Neuron (in vitro differentiated cells): ENCODE data around the gene CFAP97D1.
A peak's percentile ranks its signal among the peaks of the same experiment; 100 is the strongest.

ENCODE experiments used
- H2AFZ ChIP-seq: one replicate; pipeline ENCODE4 v1.6.1; 2013; ENCODE audit warnings: low read depth, mild to moderate bottlenecking, inconsistent platforms, low read length, moderate library complexity
- H3K27me3 ChIP-seq: one replicate; pipeline ENCODE4 v1.6.1; 2013; ENCODE audit warnings: low read length; ENCODE audit not compliant: insufficient read depth
- H3K36me3 ChIP-seq: one replicate; pipeline ENCODE4 v1.6.1; 2013; ENCODE audit warnings: low read length; ENCODE audit not compliant: insufficient read depth
- H3K4me1 ChIP-seq: one replicate; pipeline ENCODE4 v1.6.1; 2013; ENCODE audit warnings: low read length; ENCODE audit not compliant: insufficient read depth
- H3K4me3 ChIP-seq: 2 replicates; pipeline ENCODE4 v1.5.1; 2013; ENCODE audit warnings: mild to moderate bottlenecking, low read length, moderate library complexity
- H3K9me3 ChIP-seq: one replicate; pipeline ENCODE4 v1.6.1; 2013; ENCODE audit warnings: low read length

Gene CFAP97D1

GRCh38 chr17:43827596-43827995 lies 47.4 kb downstream of the CFAP97D1 start:
- Histone ChIP-seq H3K36me3 (peaks cover 12% of the 10 kb centered on the region), H3K4me3 (no peak overlapping the region), H3K4me1 (peaks cover 13% of the 10 kb centered on the region), H3K9me3 (no peaks in the 10 kb centered on the region), H3K27me3 (no peaks in the 10 kb centered on the region), H2AFZ (no peak overlapping the region)

- H3K27me3 ChIP-seq, result no peaks in the 10 kb centered on the region
- H3K4me3 ChIP-seq, result no peak overlapping the region
- peaks cover 23% of the 10 kb centered on the region for H3K4me1 ChIP-seq
- peaks cover 7% of the 10 kb centered on the region for H3K36me3 ChIP-seq
- no peak overlapping the region for H2AFZ ChIP-seq
- H3K9me3 ChIP-seq, result no peaks in the 10 kb centered on the region
Observed at GRCh38 chr17:43829738-43830137, 49.5 kb downstream of the CFAP97D1 start.

- no peaks in the 10 kb centered on the region for H3K9me3 ChIP-seq
- H3K27me3 ChIP-seq, result no peaks in the 10 kb centered on the region
- H3K4me1 ChIP-seq, result peaks cover 23% of the 10 kb centered on the region
- H3K4me3 ChIP-seq, result no peak overlapping the region
- peaks cover 2% of the 10 kb centered on the region for H3K36me3 ChIP-seq
- no peak overlapping the region for H2AFZ ChIP-seq
Observed at GRCh38 chr17:43830510-43831140, 50.4 kb downstream of the CFAP97D1 start.

- no peaks in the 10 kb centered on the region for H3K9me3 ChIP-seq
- no peaks in the 10 kb centered on the region for H3K27me3 ChIP-seq
- no peaks in the 10 kb centered on the region for H3K36me3 ChIP-seq
- no peak overlapping the region for H3K4me3 ChIP-seq
- peaks cover 23% of the 10 kb centered on the region for H3K4me1 ChIP-seq
- no peak overlapping the region for H2AFZ ChIP-seq
Observed at GRCh38 chr17:43831633-43832032, 51.4 kb downstream of the CFAP97D1 start.

- H3K9me3 ChIP-seq, result no peaks in the 10 kb centered on the region
- peak overlapping the region; percentile 60 for H3K4me3 ChIP-seq
- no peaks in the 10 kb centered on the region for H3K36me3 ChIP-seq
- peaks cover 23% of the 10 kb centered on the region for H3K4me1 ChIP-seq
- H3K27me3 ChIP-seq, result no peaks in the 10 kb centered on the region
- H2AFZ ChIP-seq, result peak overlapping the region; percentile 96
Observed at GRCh38 chr17:43832168-43832975, 52.1 kb downstream of the CFAP97D1 start.

- no peaks in the 10 kb centered on the region for H3K27me3 ChIP-seq
- H3K9me3 ChIP-seq, result no peaks in the 10 kb centered on the region
- peak within 1 kb of the TSS; percentile 60 for H3K4me3 ChIP-seq
- peaks cover 23% of the 10 kb centered on the region for H3K4me1 ChIP-seq
- peak within 1 kb of the TSS; percentile 96 for H2AFZ ChIP-seq
- no peaks in the 10 kb centered on the region for H3K36me3 ChIP-seq
Observed at GRCh38 chr17:43832976-43833829, 53.0 kb downstream of the CFAP97D1 start, which contains the start of gene MPP3. Gene MPP3 (minus strand): TSS chr17:43833146. CDS start chr17:43831906, 1,240 bp downstream.

- Histone ChIP-seq H3K9me3 (no peaks in the 10 kb centered on the region), H3K4me1 (peaks cover 23% of the 10 kb centered on the region), H3K36me3 (no peaks in the 10 kb centered on the region), H2AFZ (no peak overlapping the region), H3K4me3 (no peak overlapping the region), H3K27me3 (no peaks in the 10 kb centered on the region)
Observed at GRCh38 chr17:43834106-43834505, 53.9 kb downstream of the CFAP97D1 start.
